ENCODE results near the gene WIPF1.
A peak's percentile ranks its signal among the peaks of the same experiment; 100 is the strongest.
"Not testable (repeated sequence)": the region's sequence is repeated elsewhere in the genome, so short reads cannot be mapped to it uniquely, and the experiment has no call there.

The WIPF1 gene

GRCh38 chr2:174569678-174570077, 27.9 kb downstream of the WIPF1 start:
- DNase-seq = no peak

- DNase-seq = no peak
These were observed 29.2 kb downstream of the WIPF1 start for GRCh38 chr2:174568425-174568824.

GRCh38 chr2:174566871-174567270, 30.7 kb downstream of the WIPF1 start:
- DNase-seq = no peak

- DNase-seq = no peak
These were observed 33.9 kb downstream of the WIPF1 start for GRCh38 chr2:174563530-174564282.

- DNase-seq = no peak
These were observed 35.6 kb downstream of the WIPF1 start for GRCh38 chr2:174561972-174562370.

- DNase-seq = no peak
These were observed 36.2 kb downstream of the WIPF1 start for GRCh38 chr2:174561283-174561971.

- DNase-seq = no peak
These were observed 36.9 kb downstream of the WIPF1 start for GRCh38 chr2:174560737-174561136.

- no peak for DNase-seq
These were observed 41.6 kb downstream of the WIPF1 start for GRCh38 chr2:174555998-174556397.

- no peak for DNase-seq
These were observed 43.0 kb downstream of the WIPF1 start for GRCh38 chr2:174554529-174555150.

- peak; percentile 48 for DNase-seq
These were observed 43.7 kb downstream of the WIPF1 start for GRCh38 chr2:174553811-174554493.

- DNase-seq = no peak
These were observed 44.7 kb downstream of the WIPF1 start for GRCh38 chr2:174552880-174553279.

- no peak for DNase-seq
These were observed 45.9 kb downstream of the WIPF1 start for GRCh38 chr2:174551697-174552096.

- not testable (repeated sequence) for DNase-seq
These were observed 49.0 kb downstream of the WIPF1 start for GRCh38 chr2:174548646-174549045.

GRCh38 chr2:174548021-174548420, 49.6 kb downstream of the WIPF1 start:
- not testable (repeated sequence) for DNase-seq

GRCh38 chr2:174546519-174547506, 50.8 kb downstream of the WIPF1 start:
- DNase-seq = peak; percentile 30

GRCh38 chr2:174545240-174545639, 52.4 kb downstream of the WIPF1 start:
- no peak for DNase-seq

GRCh38 chr2:174544802-174545201, 52.8 kb downstream of the WIPF1 start:
- DNase-seq = no peak

GRCh38 chr2:174544156-174544555, 53.4 kb downstream of the WIPF1 start:
- DNase-seq = no peak

- DNase-seq = no peak
These were observed 56.7 kb downstream of the WIPF1 start for GRCh38 chr2:174540893-174541292.

GRCh38 chr2:174535757-174536703, 61.6 kb downstream of the WIPF1 start:
- DNase-seq = no peak

- no peak for DNase-seq
These were observed 62.5 kb downstream of the WIPF1 start for GRCh38 chr2:174535083-174535482.
